GM12801 (cell line): Measurements from ENCODE around the gene TMEM140.

ENCODE experiments used
- TF ChIP-seq, protein P1 (sequence below): IDR thresholded peaks from one replicate; pipeline ENCODE4 v1.5.1; 2011; ENCODE audit warnings: control low read depth; ENCODE audit not compliant: insufficient read length; ENCODE audit errors: extremely low read depth

The TMEM140 gene

DNA sequence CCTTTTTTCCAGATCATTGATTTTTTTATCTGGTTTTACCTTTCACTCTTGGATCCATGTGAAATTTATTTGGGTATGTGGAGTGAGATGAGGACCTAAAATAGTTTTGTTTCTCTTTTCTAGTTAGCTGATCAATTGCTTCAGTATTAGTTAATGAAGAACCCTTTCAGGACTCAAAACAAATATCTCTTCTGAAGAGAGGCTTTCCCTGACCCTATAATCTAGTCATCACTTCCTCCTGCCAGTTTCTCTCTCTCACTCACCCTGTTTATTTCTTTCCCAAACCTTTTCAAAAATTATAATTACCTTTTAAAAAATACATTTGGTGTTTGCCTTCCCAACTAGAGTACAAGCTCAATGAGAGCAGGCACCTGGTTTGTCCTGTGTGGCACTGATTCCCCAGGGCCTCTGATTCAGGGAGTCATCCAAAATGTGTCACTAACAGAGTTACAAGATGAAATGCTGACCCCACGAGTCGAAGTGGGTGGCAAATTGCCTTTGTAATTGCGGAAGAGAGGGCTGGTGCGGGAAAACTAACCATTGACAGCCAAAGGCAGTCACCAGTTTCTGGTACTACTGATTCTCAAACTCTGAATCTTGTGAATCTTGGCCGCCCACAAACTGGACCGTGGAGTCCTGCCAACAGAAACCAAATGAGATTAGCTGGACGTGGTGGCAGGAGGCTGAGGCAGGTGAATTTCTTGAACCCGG lies 2.4 kb downstream of the TMEM140 start:
- TF ChIP-seq, protein P1, sequence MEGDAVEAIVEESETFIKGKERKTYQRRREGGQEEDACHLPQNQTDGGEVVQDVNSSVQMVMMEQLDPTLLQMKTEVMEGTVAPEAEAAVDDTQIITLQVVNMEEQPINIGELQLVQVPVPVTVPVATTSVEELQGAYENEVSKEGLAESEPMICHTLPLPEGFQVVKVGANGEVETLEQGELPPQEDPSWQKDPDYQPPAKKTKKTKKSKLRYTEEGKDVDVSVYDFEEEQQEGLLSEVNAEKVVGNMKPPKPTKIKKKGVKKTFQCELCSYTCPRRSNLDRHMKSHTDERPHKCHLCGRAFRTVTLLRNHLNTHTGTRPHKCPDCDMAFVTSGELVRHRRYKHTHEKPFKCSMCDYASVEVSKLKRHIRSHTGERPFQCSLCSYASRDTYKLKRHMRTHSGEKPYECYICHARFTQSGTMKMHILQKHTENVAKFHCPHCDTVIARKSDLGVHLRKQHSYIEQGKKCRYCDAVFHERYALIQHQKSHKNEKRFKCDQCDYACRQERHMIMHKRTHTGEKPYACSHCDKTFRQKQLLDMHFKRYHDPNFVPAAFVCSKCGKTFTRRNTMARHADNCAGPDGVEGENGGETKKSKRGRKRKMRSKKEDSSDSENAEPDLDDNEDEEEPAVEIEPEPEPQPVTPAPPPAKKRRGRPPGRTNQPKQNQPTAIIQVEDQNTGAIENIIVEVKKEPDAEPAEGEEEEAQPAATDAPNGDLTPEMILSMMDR, result no peak

DNA sequence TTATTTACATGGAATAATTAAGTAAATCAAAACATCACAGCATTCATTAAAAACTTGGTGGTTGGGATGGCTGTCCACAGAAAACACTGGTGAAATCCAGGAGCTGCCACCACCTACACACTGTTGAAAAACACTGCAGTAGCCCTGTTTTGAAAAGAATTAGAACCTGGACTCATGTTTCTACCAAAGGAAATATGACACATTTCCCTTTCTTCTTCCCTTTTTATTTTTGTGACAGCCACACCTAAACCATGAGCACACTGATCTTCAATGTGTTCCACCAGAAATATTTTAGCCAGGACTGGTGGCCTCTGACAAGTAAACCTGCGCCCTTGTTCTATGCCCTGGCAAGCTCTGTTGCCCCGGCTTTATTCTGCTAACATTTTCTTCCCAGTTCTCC lies 3.3 kb downstream of the TMEM140 start:
- TF ChIP-seq, protein P1, result no peak

- TF ChIP-seq, protein P1, result no peak
Measured at GRCh38 chr7:135151533-135151932, 3.7 kb downstream of the TMEM140 start.

DNA sequence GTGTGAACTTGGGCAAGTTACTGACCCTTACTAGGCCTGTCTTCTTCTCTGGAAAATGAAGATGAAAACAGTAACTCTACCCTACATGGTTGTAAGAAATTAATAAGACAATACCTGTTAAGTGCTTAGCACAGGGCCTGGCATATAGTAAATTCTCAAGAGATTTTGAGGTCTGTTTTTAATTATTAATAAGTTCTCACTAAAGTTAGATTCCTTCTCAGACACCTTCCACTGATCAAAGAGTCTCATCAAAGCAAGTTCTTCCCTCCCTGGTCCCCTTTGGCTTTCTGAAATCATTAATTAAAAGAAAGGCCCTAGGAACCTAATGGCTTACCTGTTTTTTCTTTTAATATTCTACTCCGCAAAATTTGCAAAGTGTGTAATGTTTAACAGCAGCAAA lies 4.6 kb downstream of the TMEM140 start:
- TF ChIP-seq, protein P1, result no peak

- TF ChIP-seq, protein P1, result no peak
Measured at GRCh38 chr7:135154734-135155133, 6.9 kb downstream of the TMEM140 start.

DNA sequence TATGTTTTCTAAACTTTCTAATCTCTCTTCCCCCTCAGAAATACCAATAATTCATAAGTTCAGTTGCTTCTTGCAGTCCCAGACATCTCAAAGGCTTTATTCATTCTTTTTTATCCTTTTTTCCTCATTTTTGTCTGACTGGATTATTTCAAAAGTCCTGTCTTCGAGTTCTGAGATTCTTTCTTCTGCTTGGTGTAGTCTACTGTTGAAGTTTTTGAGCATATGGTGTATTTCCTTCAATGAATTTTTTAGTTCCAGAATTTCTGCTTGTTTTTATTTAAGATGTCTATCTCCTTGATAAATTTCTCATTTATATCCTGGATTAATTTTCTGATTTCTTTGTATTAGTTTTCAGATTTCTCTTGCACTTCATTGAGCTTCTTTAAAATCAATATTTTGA lies 8.4 kb downstream of the TMEM140 start:
- TF ChIP-seq, protein P1, result no peak

DNA sequence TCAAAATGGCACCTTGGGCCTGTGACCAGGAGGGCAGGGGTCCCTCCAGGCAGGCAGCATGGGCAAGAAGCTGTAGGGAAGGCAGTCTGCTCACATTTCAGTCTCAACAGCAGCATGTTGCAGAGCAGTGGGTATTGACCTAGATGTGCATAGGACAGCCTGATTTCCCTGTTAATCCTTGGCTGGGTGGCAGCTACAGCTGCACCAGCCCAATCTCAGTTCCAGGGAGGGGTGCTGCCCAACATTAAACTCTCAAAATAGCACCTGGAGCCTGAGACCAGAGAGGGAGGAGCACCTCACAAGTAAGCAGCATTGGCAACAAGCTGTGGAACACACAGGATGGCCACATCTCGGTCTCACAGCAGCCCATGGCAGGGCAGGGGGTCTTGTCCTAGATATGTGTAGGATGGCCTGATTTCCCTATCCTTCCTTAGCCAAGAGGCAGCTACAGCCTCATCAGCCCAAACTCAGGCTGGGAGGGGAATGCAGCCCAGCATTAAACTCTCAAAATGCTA lies 10.3 kb downstream of the TMEM140 start:
- TF ChIP-seq, protein P1, result no peak
